Keratinocyte (primary cell): ENCODE measurements around the gene TMPRSS2. TPM values are rescaled to one million over a fixed set of nuclear protein-coding genes. Genes with fewer than 3 reads are reported as not detected.

ENCODE experiments used
- DNase-seq: peaks from one replicate; pipeline ENCODE4 v3.0.0-alpha.2; 2011; ENCODE audit warnings: low read depth, missing footprints, low spot score
- FAIRE-seq: peaks from 2 replicates; lab custom pipeline; 2011; peaks lifted over from hg19 to GRCh38; lab: Jason Lieb, UNC
- H2AFZ ChIP-seq: 2 replicates; pipeline ENCODE4 v1.6.0; 2012; ENCODE audit warnings: low read length, control low read depth, inconsistent platforms; ENCODE audit not compliant: control insufficient read depth
- H3K27ac ChIP-seq: 2 replicates; pipeline ENCODE4 v1.5.1; 2011; ENCODE audit warnings: low read length; ENCODE audit not compliant: control insufficient read depth, insufficient read depth
- H3K27me3 ChIP-seq: 3 replicates; pipeline ENCODE4 v1.6.0; 2011; ENCODE audit warnings: low read length; ENCODE audit not compliant: control insufficient read depth, insufficient read depth; ENCODE audit errors: extremely low read depth
- H3K36me3 ChIP-seq, 2 experiments: 2 replicates in 1 of 2; 3 replicates in 1 of 2; pipeline ENCODE4 v1.5.1; 2011; ENCODE audit warnings: low read length in 2 of 2, mild to moderate bottlenecking in 1 of 2; ENCODE audit not compliant: control insufficient read depth in 2 of 2, insufficient read depth in 2 of 2; ENCODE audit errors: extremely low read depth in 1 of 2
- H3K4me1 ChIP-seq: 3 replicates; pipeline ENCODE4 v1.5.1; 2011; ENCODE audit warnings: low read length; ENCODE audit not compliant: control insufficient read depth, insufficient read depth; ENCODE audit errors: extremely low read depth
- H3K4me2 ChIP-seq: 3 replicates; pipeline ENCODE4 v1.6.0; 2011; ENCODE audit warnings: low read depth, low read length; ENCODE audit not compliant: control insufficient read depth, insufficient read depth; ENCODE audit errors: extremely low read depth
- H3K4me3 ChIP-seq, 3 experiments: fragments of 200-600 bp in 1 of 3; sonication (generic) in 1 of 3; 2 replicates in 2 of 3; 3 replicates in 1 of 3; pipeline ENCODE4 v1.5.1; 2011 to 2016; ENCODE audit warnings: low read length in 3 of 3, mild to moderate bottlenecking in 3 of 3, control low read depth in 2 of 3, inconsistent platforms in 1 of 3, low read depth in 1 of 3, mixed read lengths in 1 of 3, mixed run types in 1 of 3, moderate library complexity in 1 of 3; ENCODE audit not compliant: control insufficient read depth in 2 of 3, insufficient read depth in 2 of 3; ENCODE audit errors: extremely low read depth in 1 of 3
- H3K79me2 ChIP-seq: 2 replicates; pipeline ENCODE4 v1.6.0; 2012; ENCODE audit warnings: low read length; ENCODE audit not compliant: control insufficient read depth, insufficient read depth
- H3K9ac ChIP-seq: 3 replicates; pipeline ENCODE4 v1.6.0; 2011; ENCODE audit warnings: low read length; ENCODE audit not compliant: control insufficient read depth, insufficient read depth; ENCODE audit errors: extremely low read depth
- H3K9me1 ChIP-seq: 3 replicates; pipeline ENCODE4 v1.6.0; 2011; ENCODE audit warnings: low read length; ENCODE audit not compliant: control insufficient read depth, insufficient read depth; ENCODE audit errors: extremely low read depth
- H3K9me3 ChIP-seq: 2 replicates; pipeline ENCODE4 v1.5.1; 2012; ENCODE audit warnings: low read depth, low read length; ENCODE audit not compliant: control insufficient read depth
- H4K20me1 ChIP-seq: 3 replicates; pipeline ENCODE4 v1.6.0; 2011; ENCODE audit warnings: low read length; ENCODE audit not compliant: control insufficient read depth, insufficient read depth; ENCODE audit errors: extremely low read depth
- EZH2 ChIP-seq: IDR thresholded peaks from one replicate; pipeline ENCODE4 v1.6.1; 2012; ENCODE audit warnings: inconsistent platforms, mild to moderate bottlenecking, low read length, moderate library complexity
- dilution Hi-C: fragments of 300-500 bp; cut with MboI; formaldehyde crosslinking; loops from one replicate; pipeline ENCODE4 v1.7.0; 2020; ENCODE audit warnings: low sequenced_read_pairs; ENCODE audit not compliant: extremely low pct_ligation_motif_present
- polyA plus RNA-seq, 5 experiments: library from polyadenylated mRNA; depleted of rRNA in 3 of 5; stranded (reverse) in 3 of 5; stranded (forward) in 1 of 5; unstranded in 1 of 5; fragments of >200 nt; gene quantifications; 1 replicate in 1 of 5; 2 replicates in 3 of 5; 3 replicates in 1 of 5; pipeline versions ENCODE4 v1.2.1 to v1.2.3, GENCODE V29; 2011 to 2012; ENCODE audit warnings: missing spikeins in 2 of 5, low read depth in 1 of 5, low replicate concordance in 1 of 5
- TF ChIP-seq, protein P1 (sequence below), 3 experiments: IDR thresholded peaks in 1 of 3; conservative IDR thresholded peaks in 1 of 3; optimal IDR thresholded peaks in 1 of 3; 2 replicates in 2 of 3; 3 replicates in 1 of 3; pipeline versions ENCODE3 to v1.5.1; 2011; ENCODE audit warnings: low read length in 3 of 3, mild to moderate bottlenecking in 3 of 3, moderate library complexity in 2 of 3, control low read depth in 1 of 3, inconsistent platforms in 1 of 3; ENCODE audit not compliant: insufficient read depth in 2 of 3; ENCODE audit errors: extremely low read depth in 1 of 3

The TMPRSS2 gene
- polyA plus RNA-seq, 1 donor (not counting 4 experiments of a cell fraction or from before 2014, with no cell fraction given): not detected

DNA sequence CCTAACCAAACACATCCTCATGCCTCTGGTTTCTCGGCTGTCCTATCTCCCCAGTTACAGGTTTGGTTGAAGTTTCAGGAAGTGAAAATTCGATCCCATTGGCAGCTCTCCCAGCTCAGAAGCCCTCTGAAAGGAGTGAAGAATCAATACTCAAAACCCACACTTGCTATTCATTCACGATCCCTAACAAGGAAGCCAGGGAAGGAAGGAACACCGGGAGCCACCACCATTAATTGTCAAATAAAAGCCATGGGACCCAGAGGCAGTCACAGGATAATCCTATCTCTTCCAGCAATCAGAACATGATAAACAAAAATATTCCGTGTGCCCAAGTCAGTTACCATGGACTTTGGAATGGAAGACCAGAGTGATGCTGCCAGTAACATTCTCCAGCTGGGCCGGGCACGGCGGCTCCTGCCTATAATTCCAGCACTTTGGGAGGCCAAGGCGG lies 7.0 kb downstream of the TMPRSS2 start:
- Histone ChIP-seq H3K27ac (no peak overlapping the region), H4K20me1 (peaks cover 2% of the 10 kb centered on the region), H3K79me2 (no peaks in the 10 kb centered on the region), H3K27me3 (peaks cover 23% of the 10 kb centered on the region), H3K4me2 (no peak overlapping the region), H3K36me3 (no peaks in the 10 kb centered on the region), H2AFZ (no peak overlapping the region), H3K4me1 (no peaks in the 10 kb centered on the region), H3K4me3 (no peak overlapping the region), H3K9me3 (no peaks in the 10 kb centered on the region), H3K9me1 (no peaks in the 10 kb centered on the region), H3K9ac (no peak overlapping the region)
- DNase-seq: no peak
- no peak for TF ChIP-seq EZH2
- TF ChIP-seq, protein P1, sequence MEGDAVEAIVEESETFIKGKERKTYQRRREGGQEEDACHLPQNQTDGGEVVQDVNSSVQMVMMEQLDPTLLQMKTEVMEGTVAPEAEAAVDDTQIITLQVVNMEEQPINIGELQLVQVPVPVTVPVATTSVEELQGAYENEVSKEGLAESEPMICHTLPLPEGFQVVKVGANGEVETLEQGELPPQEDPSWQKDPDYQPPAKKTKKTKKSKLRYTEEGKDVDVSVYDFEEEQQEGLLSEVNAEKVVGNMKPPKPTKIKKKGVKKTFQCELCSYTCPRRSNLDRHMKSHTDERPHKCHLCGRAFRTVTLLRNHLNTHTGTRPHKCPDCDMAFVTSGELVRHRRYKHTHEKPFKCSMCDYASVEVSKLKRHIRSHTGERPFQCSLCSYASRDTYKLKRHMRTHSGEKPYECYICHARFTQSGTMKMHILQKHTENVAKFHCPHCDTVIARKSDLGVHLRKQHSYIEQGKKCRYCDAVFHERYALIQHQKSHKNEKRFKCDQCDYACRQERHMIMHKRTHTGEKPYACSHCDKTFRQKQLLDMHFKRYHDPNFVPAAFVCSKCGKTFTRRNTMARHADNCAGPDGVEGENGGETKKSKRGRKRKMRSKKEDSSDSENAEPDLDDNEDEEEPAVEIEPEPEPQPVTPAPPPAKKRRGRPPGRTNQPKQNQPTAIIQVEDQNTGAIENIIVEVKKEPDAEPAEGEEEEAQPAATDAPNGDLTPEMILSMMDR (optimal IDR thresholded peaks at IDR 0.05 in 1 of 3, IDR thresholded peaks at IDR 0.05 in 1 of 3, conservative IDR thresholded peaks at IDR 0.05 in 1 of 3; ENCODE audit: extremely low read depth in 1 of 3, insufficient read depth in 2 of 3, low read length in 3 of 3): no peak
- dilution Hi-C loops: no loop called here
- no peak for FAIRE-seq

DNA sequence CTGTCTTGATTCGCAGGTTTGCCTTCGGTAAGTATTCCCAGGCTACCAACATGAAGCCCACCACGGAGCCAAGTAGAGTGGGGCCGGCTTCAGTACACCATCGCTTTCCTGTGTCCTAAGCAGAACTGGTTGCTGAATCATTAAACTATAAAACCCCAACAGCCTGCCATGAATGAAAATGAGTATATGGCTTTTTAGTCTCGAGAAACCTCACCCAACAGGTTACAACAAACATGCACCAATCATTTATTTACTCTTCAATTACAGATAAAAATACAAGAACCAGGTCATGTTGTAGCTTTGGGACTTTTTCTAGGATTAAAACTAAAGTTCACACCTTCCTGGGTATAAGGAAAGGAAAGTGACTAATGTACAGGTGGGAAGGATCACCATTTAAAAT lies 7.6 kb downstream of the TMPRSS2 start:
- peaks cover 17% of the 10 kb centered on the region for H3K27me3 ChIP-seq
- no peaks in the 10 kb centered on the region for H3K4me1 ChIP-seq
- H3K4me3 ChIP-seq: no peak overlapping the region
- TF ChIP-seq EZH2: no peak
- TF ChIP-seq, protein P1 (optimal IDR thresholded peaks at IDR 0.05 in 1 of 3, IDR thresholded peaks at IDR 0.05 in 1 of 3, conservative IDR thresholded peaks at IDR 0.05 in 1 of 3; ENCODE audit: extremely low read depth in 1 of 3, insufficient read depth in 2 of 3, low read length in 3 of 3): no peak
- no peak overlapping the region for H3K9ac ChIP-seq
- no peak for FAIRE-seq
- H4K20me1 ChIP-seq: peaks cover 2% of the 10 kb centered on the region
- no peaks in the 10 kb centered on the region for H3K79me2 ChIP-seq
- H2AFZ ChIP-seq: no peak overlapping the region
- dilution Hi-C loops: no loop called here
- no peak for DNase-seq
- no peaks in the 10 kb centered on the region for H3K36me3 ChIP-seq
- no peak overlapping the region for H3K4me2 ChIP-seq
- H3K9me1 ChIP-seq: no peaks in the 10 kb centered on the region
- no peaks in the 10 kb centered on the region for H3K9me3 ChIP-seq
- H3K27ac ChIP-seq: no peak overlapping the region
